Fibroblast of pulmonary artery (primary cell): Measurements from ENCODE around the gene C1QL2.

Source experiments
- DNase-seq: peaks from one replicate; pipeline ENCODE4 v3.0.0-alpha.2; 2010; ENCODE audit warnings: low read depth
- H3K4me3 ChIP-seq: replicated peaks from 2 replicates; pipeline ENCODE4 v1.5.1; 2011; ENCODE audit warnings: low read depth, mild to moderate bottlenecking, control low read depth, low read length, moderate library complexity
- TF ChIP-seq, protein P1 (sequence below): IDR thresholded peaks from 2 replicates; pipeline ENCODE4 v1.5.1; 2011; ENCODE audit warnings: mild to moderate bottlenecking, control low read depth, low read length, inconsistent platforms; ENCODE audit errors: missing control alignments

C1QL2 gene

DNA sequence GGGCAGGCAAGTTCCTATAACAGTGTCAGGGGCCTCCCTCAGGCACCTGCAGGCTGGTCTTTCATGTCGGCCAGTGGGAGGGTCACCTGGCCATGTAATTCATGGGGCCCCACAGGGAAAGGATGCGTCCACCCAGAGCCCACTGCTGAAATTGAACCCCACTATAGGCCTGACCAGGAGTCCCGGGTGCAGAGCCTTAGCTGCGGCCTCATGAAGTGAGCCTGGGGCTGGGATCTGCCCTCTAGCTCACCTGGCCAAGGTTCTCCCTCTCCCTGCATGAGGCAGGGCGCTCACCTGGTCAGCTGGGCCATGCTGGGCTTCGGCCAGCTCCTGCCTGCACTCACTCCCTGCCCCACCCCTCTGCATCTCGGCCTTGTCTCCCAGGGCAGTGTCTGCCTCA, 41.1 kb downstream of the C1QL2 start:
- DNase-seq: no peak
- H3K4me3 ChIP-seq: no peak overlapping the region
- TF ChIP-seq, protein P1, sequence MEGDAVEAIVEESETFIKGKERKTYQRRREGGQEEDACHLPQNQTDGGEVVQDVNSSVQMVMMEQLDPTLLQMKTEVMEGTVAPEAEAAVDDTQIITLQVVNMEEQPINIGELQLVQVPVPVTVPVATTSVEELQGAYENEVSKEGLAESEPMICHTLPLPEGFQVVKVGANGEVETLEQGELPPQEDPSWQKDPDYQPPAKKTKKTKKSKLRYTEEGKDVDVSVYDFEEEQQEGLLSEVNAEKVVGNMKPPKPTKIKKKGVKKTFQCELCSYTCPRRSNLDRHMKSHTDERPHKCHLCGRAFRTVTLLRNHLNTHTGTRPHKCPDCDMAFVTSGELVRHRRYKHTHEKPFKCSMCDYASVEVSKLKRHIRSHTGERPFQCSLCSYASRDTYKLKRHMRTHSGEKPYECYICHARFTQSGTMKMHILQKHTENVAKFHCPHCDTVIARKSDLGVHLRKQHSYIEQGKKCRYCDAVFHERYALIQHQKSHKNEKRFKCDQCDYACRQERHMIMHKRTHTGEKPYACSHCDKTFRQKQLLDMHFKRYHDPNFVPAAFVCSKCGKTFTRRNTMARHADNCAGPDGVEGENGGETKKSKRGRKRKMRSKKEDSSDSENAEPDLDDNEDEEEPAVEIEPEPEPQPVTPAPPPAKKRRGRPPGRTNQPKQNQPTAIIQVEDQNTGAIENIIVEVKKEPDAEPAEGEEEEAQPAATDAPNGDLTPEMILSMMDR: no peak

DNA sequence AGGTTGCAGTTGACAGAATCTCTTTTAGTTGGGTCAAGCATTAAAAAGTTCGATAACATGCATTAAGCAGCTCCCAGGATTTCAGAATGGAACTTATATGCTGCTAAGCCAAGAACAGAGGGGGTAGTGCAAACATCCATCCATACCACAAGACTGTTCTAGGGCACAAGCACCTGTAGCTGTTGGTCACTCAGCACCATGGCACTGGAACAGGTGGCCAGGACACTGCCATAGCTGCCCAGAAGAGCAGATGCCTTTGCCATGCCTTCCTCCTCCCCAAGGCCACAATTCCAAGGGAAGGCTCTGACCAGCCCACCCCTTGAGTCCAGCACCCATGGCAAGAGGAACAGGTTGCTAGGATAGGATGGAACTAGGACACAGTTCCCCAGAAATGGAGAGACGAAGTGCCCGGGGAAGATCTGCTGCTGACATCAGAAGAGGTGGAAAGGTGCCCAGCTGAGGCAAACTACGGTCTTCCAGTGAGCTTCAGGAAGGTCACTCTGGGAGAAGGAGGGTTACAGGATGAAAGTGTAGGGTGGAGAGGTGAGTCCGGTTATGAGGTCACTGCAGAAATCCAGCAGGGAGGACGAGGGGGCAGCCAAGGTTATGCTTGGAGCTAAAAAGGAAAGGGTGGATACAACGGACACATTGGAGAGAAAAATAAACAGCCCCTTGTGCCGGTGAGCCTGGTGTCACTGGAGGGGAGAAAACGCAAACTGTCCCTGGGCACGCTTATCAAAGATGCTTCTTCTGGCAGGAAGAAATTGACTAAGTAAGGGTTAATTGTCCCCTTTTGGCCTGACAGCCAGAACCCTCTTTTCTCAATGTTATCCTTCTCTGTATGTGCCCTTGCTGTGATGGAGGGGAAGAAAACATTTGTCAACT, 41.9 kb downstream of the C1QL2 start:
- TF ChIP-seq, protein P1: no peak
- H3K4me3 ChIP-seq: no peak overlapping the region
- DNase-seq: no peak

DNA sequence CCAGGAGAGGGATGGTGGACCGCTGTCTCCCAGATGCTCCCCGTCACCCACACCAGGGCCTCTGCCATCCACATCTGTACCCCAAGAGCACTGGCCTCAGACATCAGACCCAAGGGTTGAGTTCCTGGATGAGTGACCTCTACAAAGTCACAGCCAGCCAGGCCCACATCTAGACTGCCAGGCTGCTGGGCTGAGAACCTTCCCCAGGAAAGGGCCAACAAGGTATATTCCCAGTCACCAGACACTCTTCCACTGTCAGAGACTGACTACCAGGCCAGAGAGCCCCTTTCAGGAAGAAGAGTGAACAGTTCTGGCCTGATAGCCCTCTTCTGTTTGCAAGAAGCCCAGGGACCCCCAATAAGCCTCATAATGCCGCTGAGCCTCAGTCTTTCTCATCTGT, 44.3 kb downstream of the C1QL2 start:
- DNase-seq: no peak
- H3K4me3 ChIP-seq: no peak overlapping the region
- TF ChIP-seq, protein P1: no peak

DNA sequence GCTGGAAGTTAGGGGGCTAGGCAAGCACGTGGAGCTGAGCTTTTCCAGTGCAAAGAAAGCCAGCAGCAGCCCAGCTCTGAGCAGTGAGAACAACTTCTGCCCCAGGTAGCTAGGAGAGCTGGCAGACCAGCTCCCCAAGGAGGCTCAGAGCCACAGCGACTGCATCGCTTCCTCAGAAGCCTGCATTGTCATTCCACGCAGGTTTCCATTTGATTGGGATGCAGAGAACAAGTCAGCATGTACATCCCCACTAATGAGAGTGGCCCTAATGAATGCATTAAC, 45.1 kb downstream of the C1QL2 start:
- no peak for DNase-seq
- no peak overlapping the region for H3K4me3 ChIP-seq
- TF ChIP-seq, protein P1: no peak

DNA sequence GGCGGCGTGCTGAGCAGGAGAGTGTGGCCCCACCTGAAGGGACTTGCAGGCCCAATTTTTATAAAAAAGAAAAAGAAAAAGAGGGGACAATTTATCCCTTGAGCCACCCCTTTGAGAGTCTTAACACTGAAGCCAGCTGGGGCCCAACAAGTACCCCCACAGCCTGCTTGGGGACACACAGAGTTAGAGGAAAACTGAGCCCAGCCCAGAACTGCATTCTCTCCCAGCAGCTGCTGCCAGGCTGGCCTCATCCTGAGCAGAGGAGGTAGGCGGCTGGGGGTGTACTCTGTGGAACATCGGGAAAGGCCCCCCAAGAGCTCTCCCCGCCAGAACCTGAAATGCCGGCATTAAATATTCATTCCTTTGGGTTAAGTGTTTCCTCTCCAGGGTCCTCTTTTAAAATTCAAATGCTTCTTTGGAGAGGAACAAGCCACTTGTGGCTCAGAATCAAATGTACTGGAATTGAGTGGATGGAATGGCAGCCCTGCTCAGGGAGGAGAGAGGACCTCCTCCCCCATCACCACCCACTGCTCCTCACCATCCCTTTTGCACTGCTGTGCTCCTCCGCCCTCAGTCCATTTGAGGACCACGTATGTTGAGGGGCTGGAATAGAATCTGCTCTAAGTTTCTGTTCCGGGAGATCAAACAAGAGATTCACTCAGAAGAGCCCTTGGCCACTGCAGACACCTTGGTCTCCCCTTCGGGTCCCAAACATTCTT, 45.6 kb downstream of the C1QL2 start:
- no peak for DNase-seq
- TF ChIP-seq, protein P1: no peak
- no peak overlapping the region for H3K4me3 ChIP-seq

DNA sequence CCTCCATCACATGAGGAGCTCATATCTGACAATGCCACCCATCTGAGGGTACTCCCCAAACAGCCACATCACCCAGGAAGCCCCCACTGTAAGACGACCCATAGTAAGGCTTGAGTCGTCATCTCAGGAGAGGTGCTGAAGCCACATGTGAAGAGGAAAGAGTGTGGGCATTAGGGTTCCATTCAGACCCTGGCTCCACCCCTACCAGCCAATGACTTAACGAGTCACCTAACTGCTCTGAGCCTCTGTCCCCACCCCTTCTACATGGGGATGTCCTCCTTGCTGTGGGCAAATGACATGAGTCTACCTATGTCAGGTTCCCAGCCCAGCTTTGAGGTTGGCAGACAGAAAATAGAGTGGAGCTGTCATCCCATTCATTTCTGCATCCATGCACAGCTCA, 46.3 kb downstream of the C1QL2 start:
- no peak overlapping the region for H3K4me3 ChIP-seq
- no peak for DNase-seq
- TF ChIP-seq, protein P1: no peak
